Hindlimb muscle (tissue), 1 donor: ENCODE measurements around the gene UQCC2. TPM values are rescaled to one million over a fixed set of nuclear protein-coding genes. Genes with fewer than 3 reads are reported as not detected.

Source experiments
- polyA plus RNA-seq: library from polyadenylated mRNA; unstranded; fragments of 120-200 nt; gene quantifications from one replicate; pipeline ENCODE4 v1.2.1, GENCODE V29; 2013; ENCODE audit not compliant: insufficient read length

UQCC2 gene
- polyA plus RNA-seq, 1 donor = 68.2 TPM

Other genes starting within 250 kb of the UQCC2 start
- 19.4 TPM for gene BAK1, start 131.4 kb downstream of the UQCC2 start, polyA plus RNA-seq
- 8.9 TPM for gene ITPR3, start 90.4 kb downstream of the UQCC2 start, polyA plus RNA-seq
- 38.8 TPM for gene IP6K3, start 35.2 kb upstream of the UQCC2 start, polyA plus RNA-seq
- 39.8 TPM for gene LEMD2, start 77.4 kb upstream of the UQCC2 start, polyA plus RNA-seq
- gene MLN, start 92.3 kb upstream of the UQCC2 start, polyA plus RNA-seq = not detected